Endometrial microvascular endothelial cells (primary cell): ENCODE measurements around the gene STMN3. TPM values are rescaled to one million over a fixed set of nuclear protein-coding genes. Genes with fewer than 3 reads are reported as not detected.
"Not testable (repeated sequence)": the region's sequence is repeated elsewhere in the genome, so short reads cannot be mapped to it uniquely, and the experiment has no call there.

ENCODE experiments used
- in situ Hi-C: cut with HindIII; loops from 2 replicates; pipeline ENCODE4 v1.10.0; 2017; ENCODE audit warnings: low sequenced_read_pairs, low pct_unique_long_range_greater_than_20kb; ENCODE audit errors: inconsistent ontology term
- total RNA-seq: library from RNA; depleted of rRNA; stranded (reverse); fragments of >200 nt; gene quantifications from one replicate; pipeline ENCODE4 v1.2.3, GENCODE V29; 2015; ENCODE audit errors: inconsistent ontology term

The STMN3 gene
- total RNA-seq, 1 donor from 2014 or later = 0.65 TPM

DNA sequence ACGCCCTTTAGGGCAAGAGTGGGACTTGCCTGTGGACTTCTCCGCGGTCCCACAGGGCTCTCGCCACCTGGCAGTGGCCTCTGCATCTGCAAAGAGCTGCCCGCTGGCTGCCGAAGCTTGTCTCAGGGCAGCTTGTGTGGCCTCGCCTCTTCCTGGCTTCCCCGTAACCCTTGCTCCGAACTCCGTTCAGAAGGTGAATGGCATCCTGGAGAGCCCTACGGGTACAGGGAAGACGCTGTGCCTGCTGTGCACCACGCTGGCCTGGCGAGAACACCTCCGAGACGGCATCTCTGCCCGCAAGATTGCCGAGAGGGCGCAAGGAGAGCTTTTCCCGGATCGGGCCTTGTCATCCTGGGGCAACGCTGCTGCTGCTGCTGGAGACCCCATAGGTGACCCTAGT, 7.9 kb upstream of the STMN3 start:
- in situ Hi-C loops = no loop called here

DNA sequence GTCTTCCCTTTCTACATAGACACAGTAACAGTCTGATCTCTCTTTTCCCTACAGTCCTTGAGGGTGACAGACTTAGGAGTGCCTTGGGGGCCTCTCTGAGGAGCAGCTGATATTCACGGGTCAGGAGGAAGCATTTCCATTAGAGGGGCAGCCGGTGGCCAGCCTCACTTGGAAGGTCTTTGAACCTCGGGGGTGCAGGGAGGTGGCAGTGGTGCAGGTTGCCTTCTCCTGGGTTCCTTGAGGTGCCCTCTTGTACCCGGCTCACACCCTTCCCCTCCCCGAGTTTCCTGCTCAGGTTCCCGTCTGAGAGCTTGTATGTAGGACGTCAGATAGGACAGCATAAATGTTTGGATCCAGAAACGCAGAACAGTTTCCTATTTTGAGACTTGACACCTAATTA, 7.4 kb upstream of the STMN3 start:
- in situ Hi-C loops = no loop called here

DNA sequence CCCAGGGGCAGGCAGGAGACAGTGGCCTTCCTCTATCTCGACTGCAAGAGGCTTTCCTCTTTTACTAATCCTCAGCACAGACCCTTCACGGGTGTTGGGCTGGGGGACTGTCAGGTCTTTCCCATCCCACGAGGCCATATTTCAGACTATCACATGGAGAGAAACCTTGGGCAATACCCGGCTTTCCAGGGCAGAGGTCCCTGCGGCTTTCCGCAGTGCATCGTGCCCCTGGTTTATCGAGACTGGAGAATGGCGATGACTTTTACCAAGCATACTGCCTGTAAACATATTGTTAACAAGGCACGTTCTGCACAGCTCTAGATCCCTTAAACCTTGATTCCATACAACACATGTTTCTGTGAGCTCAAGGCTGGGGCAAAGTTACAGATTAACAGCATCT, 7.0 kb upstream of the STMN3 start:
- in situ Hi-C loops = not testable (repeated sequence)

GRCh38 chr20:63659370-63659769, 6.1 kb upstream of the STMN3 start:
- in situ Hi-C loops = no loop called here

GRCh38 chr20:63658749-63659187, 5.5 kb upstream of the STMN3 start:
- in situ Hi-C loops = no loop called here

DNA sequence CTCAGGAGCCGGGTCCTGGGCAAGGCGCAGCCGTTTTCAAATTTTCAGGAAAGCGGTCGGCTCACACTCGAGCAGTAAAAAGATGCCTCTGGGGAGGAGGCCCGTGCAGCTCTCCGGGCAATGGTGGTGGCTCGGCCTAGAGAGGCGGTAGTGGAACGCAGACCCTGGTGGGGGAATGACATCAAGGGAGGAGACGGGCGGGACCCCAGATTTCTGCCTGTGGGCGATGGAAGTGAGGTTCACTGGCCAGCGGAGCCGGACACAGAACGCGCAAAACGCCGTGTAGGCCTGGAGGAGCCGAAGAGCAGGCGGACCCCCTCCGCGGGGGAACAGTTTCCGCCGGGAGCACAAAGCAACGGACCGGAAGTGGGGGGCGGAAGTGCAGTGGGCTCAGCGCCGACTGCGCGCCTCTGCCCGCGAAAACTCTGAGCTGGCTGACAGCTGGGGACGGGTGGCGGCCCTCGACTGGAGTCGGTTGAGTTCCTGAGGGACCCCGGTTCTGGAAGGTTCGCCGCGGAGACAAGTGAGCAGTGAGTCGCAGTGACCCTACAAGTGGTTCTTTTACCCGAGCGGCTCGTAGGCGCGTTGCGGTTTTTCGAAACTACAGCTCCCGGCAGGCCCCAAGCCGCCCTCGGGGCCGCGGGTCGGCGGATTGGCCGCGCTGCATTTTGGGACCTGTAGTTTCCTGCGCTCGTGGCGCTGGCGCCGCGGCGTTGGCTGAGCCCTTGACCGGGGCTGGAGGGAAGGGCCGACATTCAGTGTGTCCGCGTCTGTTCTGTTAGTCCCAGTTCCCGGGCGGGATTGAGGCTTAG, 4.9 kb upstream of the STMN3 start, which contains the start of gene RTEL1:
Gene RTEL1 (plus strand): TSS at position 376 of the 812 bp plus-strand sequence. CDS start 1,091 bp downstream, outside the sequence.
- in situ Hi-C loops = no loop called here

DNA sequence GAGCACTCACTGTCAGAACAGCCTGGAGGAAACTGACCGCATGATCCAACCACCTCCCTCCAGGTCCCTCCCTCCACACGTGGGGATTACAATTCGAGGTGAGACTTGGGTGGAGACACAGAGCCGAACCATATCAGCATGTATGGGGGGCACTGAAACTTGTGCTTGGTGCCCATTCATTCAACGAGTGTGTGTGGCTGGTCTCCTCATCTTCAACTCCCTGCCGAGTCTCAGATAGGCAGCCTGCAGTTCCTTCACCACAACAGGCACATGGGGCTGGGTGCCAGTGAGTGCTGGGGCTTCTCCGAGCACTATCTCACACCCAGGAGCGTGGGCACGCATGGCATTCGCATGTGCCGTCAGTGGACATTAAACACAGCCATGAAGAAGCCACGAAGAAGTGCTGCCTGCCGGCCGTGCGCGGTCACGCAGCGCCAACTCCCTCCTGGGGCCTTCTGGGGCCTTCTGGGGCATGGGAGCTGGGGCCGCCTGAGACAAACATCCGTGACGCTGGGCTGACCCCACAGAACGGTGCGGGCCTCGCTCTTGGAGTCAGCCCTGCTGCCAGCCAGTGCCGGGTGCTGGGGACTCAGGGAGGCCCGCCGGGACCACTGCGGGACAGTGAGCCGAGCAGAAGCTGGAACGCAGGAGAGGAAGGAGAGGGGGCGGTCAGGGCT, 4.2 kb upstream of the STMN3 start:
- in situ Hi-C loops = no loop called here

DNA sequence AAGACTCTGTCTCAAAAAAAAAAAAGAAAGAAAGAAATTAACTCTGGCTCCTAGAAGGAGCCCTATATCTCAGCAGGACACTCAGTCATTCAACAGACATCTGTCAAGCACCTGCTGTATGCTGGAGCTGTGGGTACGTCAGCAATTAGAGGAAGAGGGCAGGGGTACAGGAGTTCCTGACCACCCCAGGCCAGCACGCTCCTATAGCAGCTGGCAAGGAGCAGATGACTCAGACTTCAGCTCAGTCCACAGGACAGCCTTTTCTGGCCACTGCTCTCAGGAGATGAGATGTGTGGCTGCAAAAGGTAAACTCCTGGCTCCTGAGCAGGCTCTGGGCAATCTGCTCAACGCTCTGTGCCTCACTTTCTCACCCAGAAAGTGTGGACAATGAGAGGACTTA, 3.2 kb upstream of the STMN3 start:
- in situ Hi-C loops = no loop called here

DNA sequence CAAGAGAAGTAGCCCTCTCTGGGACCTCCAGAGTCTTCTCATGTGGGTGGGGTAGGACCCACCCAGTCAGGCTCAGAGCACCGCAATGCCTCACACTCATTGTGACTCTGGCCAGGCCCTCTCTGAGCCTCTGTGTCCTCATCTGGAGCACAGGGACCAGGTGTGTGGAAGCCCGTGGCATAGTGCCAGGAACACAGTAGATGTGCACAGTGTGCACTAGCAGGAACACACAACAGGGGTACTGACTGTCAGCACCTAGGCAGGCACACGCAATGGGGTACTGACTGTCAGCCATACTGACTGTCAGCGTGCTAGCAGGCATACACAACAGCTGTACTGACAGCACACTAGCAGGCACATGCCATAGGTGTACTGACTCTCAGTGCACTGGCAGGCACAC, 2.0 kb upstream of the STMN3 start:
- in situ Hi-C loops = no loop called here

DNA sequence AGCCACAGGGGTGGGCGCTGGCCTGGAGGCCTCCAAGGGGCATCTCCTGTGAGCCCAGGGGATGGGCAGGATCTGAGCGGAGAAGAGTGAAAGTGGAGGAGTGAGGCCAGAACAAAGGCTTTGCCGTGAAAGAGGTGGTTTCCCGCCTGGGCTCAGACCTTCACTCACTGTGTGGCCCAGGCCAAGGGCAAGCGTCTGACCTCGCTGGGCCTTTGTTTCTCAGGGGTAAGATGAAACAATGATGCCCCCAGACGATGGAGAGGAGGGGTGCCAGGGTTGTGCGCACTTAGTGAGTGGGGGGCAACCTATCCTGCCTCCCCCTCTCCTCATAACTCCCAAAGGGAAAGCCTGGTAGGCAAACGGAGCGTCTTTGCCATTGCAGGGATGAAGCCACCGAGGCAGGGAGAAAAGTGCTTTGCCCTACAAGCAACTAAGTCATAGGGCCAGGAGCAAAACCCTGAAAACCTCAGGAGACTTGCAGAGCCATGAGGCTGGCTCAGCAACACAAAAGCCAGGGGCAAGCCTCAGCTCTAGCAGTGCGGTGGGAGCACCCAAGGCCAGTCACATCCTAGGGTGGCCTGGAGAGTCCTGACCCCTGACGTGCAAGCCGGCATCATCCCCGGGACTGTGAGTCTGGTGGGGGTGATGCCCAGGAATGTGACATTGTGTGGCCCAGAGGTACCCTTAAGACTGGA, 897 bp upstream of the STMN3 start:
- in situ Hi-C loops = no loop called here

- in situ Hi-C loops = no loop called here
Measured at GRCh38 chr20:63652192-63652980, 838 bp downstream of the STMN3 start.

- in situ Hi-C loops = no loop called here
Measured at GRCh38 chr20:63651942-63652191, 1.4 kb downstream of the STMN3 start.

GRCh38 chr20:63650486-63650885, 2.7 kb downstream of the STMN3 start:
- in situ Hi-C loops = not testable (repeated sequence)

GRCh38 chr20:63648895-63649589, 4.2 kb downstream of the STMN3 start:
- in situ Hi-C loops = no loop called here

DNA sequence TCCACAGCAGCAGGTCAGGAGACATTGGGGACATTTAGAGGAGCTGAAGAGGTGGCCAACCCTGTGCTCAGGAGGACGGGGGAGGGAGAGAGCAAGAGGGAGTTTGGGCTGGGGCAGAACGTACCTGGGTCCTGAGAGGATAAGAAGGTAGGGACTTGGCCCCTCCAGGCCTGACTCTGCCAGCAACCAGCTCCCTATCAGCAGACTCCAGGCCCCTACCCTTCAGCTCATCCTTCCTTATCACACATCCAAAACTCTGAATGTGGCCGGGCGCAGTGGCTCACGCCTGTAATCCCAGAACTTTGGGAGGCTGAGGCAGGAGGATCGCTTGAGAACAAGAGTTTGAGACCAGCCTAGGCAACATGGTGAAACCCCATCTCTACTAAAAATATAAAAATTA, 5.0 kb downstream of the STMN3 start:
- in situ Hi-C loops = no loop called here

DNA sequence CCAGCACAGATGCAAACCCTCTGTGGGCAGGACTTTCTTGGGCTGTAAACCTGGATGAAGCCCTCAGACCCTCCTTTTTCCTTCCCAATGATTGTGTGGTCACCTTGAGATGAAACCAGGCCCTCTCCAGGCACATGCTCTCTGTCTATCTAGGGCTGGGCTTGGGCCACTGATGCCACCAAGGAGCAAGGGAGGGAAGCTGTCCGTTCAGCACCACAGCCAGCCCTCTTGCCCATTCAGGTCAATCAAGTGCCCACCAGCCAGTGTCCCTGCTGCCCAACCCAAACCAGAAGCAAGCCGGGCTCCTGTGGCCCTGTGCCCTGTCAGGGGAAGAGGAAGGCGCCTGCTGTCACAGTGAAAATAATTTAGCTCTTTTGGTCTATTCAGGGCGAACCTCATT, 8.0 kb downstream of the STMN3 start:
- in situ Hi-C loops = no loop called here

GRCh38 chr20:63643946-63644345, 9.3 kb downstream of the STMN3 start:
- in situ Hi-C loops = no loop called here

DNA sequence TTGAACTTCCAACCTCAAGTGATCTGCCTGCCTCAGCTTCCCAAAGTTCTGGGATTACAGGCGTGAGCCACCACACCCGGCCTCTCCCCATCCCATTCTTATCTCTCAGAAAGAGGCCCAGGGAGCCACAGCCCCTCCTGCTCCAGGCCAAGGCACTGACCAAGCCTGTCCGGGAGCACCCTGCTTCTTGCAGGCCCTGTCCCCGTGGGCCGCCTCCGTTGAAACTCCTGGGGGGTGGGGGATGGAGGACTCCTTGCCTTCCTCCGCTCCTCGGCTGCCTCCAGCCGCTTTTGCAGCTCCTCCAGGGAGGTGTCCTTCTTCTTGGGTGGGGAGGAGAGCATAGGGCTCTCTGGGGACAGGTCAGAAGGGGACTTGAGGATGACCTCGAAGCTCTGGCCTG, 9.7 kb downstream of the STMN3 start:
- in situ Hi-C loops = no loop called here
